Colon (tissue), 2 donors: ENCODE results near the gene ASL.
"Not testable (repeated sequence)": the region's sequence is repeated elsewhere in the genome, so short reads cannot be mapped to it uniquely, and the experiment has no call there.

Source experiments
- FAIRE-seq: peaks from 2 replicates; lab custom pipeline; 2012; peaks lifted over from hg19 to GRCh38; lab: Jason Lieb, UNC
- donor health status: control.
- donor health status: control.

Gene ASL

GRCh38 chr7:66076462-66077329, 1.1 kb downstream of the ASL start:
- FAIRE-seq, result no peak

GRCh38 chr7:66078067-66078466, 2.4 kb downstream of the ASL start:
- no peak for FAIRE-seq

GRCh38 chr7:66082083-66082482, 6.5 kb downstream of the ASL start:
- FAIRE-seq, result no peak

- no peak for FAIRE-seq
These were observed 7.3 kb downstream of the ASL start for GRCh38 chr7:66082886-66083415.

GRCh38 chr7:66083677-66084076, 8.1 kb downstream of the ASL start:
- no peak for FAIRE-seq

- no peak for FAIRE-seq
These were observed 13.5 kb downstream of the ASL start for GRCh38 chr7:66088861-66089838.

- no peak for FAIRE-seq
These were observed 17.0 kb downstream of the ASL start for GRCh38 chr7:66092654-66093053.

GRCh38 chr7:66095010-66095409, 19.4 kb downstream of the ASL start:
- FAIRE-seq, result no peak

- FAIRE-seq, result no peak
These were observed 23.6 kb downstream of the ASL start for GRCh38 chr7:66099232-66099550.

- FAIRE-seq, result no peak
These were observed 24.2 kb downstream of the ASL start for GRCh38 chr7:66099551-66100407.

- no peak for FAIRE-seq
These were observed 24.9 kb downstream of the ASL start for GRCh38 chr7:66100408-66101050.

- not testable (repeated sequence) for FAIRE-seq
These were observed 26.5 kb downstream of the ASL start for GRCh38 chr7:66102168-66102567.

- not testable (repeated sequence) for FAIRE-seq
These were observed 28.4 kb downstream of the ASL start for GRCh38 chr7:66103994-66104393.

- no peak for FAIRE-seq
These were observed 29.7 kb downstream of the ASL start for GRCh38 chr7:66105263-66105748.

- FAIRE-seq, result not testable (repeated sequence)
These were observed 32.8 kb downstream of the ASL start for GRCh38 chr7:66108410-66108809.

GRCh38 chr7:66110856-66111255, 35.2 kb downstream of the ASL start:
- no peak for FAIRE-seq

- no peak for FAIRE-seq
These were observed 39.4 kb downstream of the ASL start, which contains the start of gene CRCP for GRCh38 chr7:66114743-66115649. Gene CRCP, plus strand, starts transcription at chr7:66114847. Its CDS starts 116 bp downstream, at chr7:66114963.

GRCh38 chr7:66116680-66117420, 41.2 kb downstream of the ASL start:
- not testable (repeated sequence) for FAIRE-seq

GRCh38 chr7:66118603-66119002, 43.0 kb downstream of the ASL start:
- no peak for FAIRE-seq
